SK-N-SH (cell line): Measurements from ENCODE around the gene SLC7A14.

ENCODE experiments used
- CTCF ChIP-seq: fragments of 200-600 bp; sonication (generic); IDR thresholded peaks from 2 replicates; pipeline ENCODE4 v1.6.1; 2017; ENCODE audit warnings: antibody characterized with exemption, mild to moderate bottlenecking, moderate library complexity
- ELF1 ChIP-seq: IDR thresholded peaks from 2 replicates; pipeline ENCODE4 v1.4.0; 2012
- FOXM1 ChIP-seq: IDR thresholded peaks from 2 replicates; pipeline ENCODE4 v1.4.0; 2012; ENCODE audit warnings: low read depth, mild to moderate bottlenecking
- RAD21 ChIP-seq: IDR thresholded peaks from 2 replicates; pipeline ENCODE4 v1.6.1; 2012; ENCODE audit warnings: mild to moderate bottlenecking, low read length
- SIN3A ChIP-seq: IDR thresholded peaks from 2 replicates; pipeline ENCODE4 v1.6.1; 2012; ENCODE audit warnings: low read depth, mild to moderate bottlenecking, low read length, moderate library complexity, borderline replicate concordance

- no peak for TF ChIP-seq ELF1
- no peak for TF ChIP-seq SIN3A
- TF ChIP-seq CTCF = no peak
- TF ChIP-seq RAD21 = no peak
- no peak for TF ChIP-seq FOXM1
Measured at GRCh38 chr3:170560717-170561382, 25.0 kb downstream of the SLC7A14 start.
